ENCODE data around the gene SURF2.

GRCh38 chr9:133356391-133357091 is at the start of gene SURF2, which contains the start of gene SURF1:
- peak; percentile 77 to 88 for TF ChIP-seq POLR2AphosphoS5 (IDR thresholded peaks at IDR 0.05)
- TF ChIP-seq CTCF (IDR thresholded peaks at IDR 0.05) = no peak
- TF ChIP-seq POLR2A (IDR thresholded peaks at IDR 0.05; ENCODE audit: low read depth) = no peak
